NT2/D1 (cell line): ENCODE results near the gene CBLB.

ENCODE experiments used
- DNase-seq: peaks from one replicate; pipeline ENCODE4 v3.0.0-alpha.2; 2011; ENCODE audit warnings: low read depth, low spot score
- H3K27me3 ChIP-seq: 2 replicates; pipeline ENCODE4 v1.6.0; 2011; ENCODE audit warnings: mild to moderate bottlenecking; ENCODE audit not compliant: insufficient read length, insufficient read depth
- H3K36me3 ChIP-seq: 2 replicates; pipeline ENCODE4 v1.6.1; 2011; ENCODE audit warnings: mild to moderate bottlenecking, low read length, mixed read lengths; ENCODE audit not compliant: insufficient read depth, insufficient read length
- H3K4me1 ChIP-seq: 2 replicates; pipeline ENCODE4 v1.5.1; 2011; ENCODE audit not compliant: insufficient read depth, insufficient read length
- H3K4me3 ChIP-seq: 2 replicates; pipeline ENCODE4 v1.5.1; 2011; ENCODE audit warnings: low read depth; ENCODE audit not compliant: insufficient read length
- H3K9ac ChIP-seq: 2 replicates; pipeline ENCODE4 v1.6.0; 2011; ENCODE audit warnings: low read depth; ENCODE audit not compliant: insufficient read length
- H3K9me3 ChIP-seq: 2 replicates; pipeline ENCODE4 v1.5.1; 2011; ENCODE audit warnings: mild to moderate bottlenecking, low read length; ENCODE audit not compliant: insufficient read depth
- SUZ12 ChIP-seq: IDR thresholded peaks from 2 replicates; pipeline ENCODE4 v1.6.1; 2011; ENCODE audit not compliant: insufficient read length, insufficient read depth; ENCODE audit errors: extremely low read depth
- YY1 ChIP-seq: IDR thresholded peaks from 2 replicates; pipeline ENCODE4 v1.6.1; 2011; ENCODE audit not compliant: insufficient read length, insufficient read depth
- ZNF274 ChIP-seq: IDR thresholded peaks from 2 replicates; pipeline ENCODE4 v1.6.1; 2011; ENCODE audit warnings: mild to moderate bottlenecking, low read depth, low read length

Gene CBLB

DNA sequence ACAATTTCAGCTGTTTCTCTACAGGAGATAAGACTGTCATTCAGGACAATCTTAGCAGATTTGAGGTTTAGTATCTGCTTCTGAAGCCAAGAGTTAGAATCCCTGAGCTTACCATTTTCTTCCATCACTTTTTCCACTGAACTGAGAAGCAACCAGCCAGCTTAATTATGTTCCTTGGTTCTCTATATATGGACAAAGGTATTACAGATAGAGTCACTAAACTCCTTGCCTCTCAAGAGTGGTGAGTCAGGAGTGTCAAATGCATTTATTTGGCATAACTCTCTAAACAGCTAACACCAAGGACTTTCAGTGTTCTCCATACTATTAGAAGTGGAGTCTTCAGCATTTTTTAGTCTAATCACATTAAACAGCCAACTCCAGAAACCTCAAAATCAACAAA, 262.8 kb downstream of the CBLB start:
- no peak for TF ChIP-seq ZNF274
- no peak for TF ChIP-seq YY1
- TF ChIP-seq SUZ12: no peak
- H3K4me3 ChIP-seq: no peak overlapping the region
- H3K9ac ChIP-seq: no peak overlapping the region
- no peaks in the 10 kb centered on the region; the same call in 1 of the 2 replicates for H3K9me3 ChIP-seq
- no peak for DNase-seq
- no peaks in the 10 kb centered on the region for H3K4me1 ChIP-seq
- no peaks in the 10 kb centered on the region for H3K27me3 ChIP-seq
- no peaks in the 10 kb centered on the region for H3K36me3 ChIP-seq
